Measurements from ENCODE around the gene PAX5.

The PAX5 gene

DNA sequence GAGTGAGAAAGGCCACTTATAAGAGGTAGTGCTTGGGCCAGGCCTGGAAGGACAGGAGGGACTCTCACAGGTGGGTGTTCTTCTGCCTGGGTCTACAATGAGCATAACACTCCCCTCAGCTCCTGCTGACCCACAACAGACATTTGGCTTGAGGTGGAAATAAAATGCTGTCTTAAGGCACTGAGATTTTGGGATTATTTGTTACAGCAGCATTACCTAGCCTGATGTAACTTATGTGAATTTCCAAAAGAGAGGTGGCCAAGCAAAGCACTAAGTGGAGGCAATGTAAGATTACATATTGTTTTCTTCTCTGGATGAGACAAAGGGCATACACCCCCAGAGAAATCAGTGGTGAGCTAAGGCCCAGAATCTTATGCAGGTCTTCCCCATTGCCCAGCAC lies 221.5 kb downstream of the PAX5 start:
- DNase-seq (ENCODE audit: low read depth, low spot score) = no peak

DNA sequence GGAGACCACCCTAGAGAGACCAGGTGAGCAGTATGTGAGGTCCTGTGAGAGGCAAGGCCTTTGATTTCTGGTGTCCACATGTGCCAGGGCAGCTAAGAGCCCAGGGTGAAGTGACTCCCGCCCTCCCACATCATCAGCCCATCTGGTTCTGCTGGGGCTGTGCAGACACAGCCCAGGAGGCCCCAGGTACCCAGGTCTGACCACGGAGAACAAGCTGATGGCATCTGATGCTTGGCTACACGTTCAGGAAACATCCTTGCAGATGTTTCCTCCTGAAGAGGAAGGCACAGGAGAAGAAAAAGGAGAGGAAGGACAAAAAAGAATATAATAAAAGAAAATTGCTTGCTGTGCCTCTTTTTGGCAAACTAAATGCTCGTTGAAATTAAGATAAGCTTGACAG lies 225.8 kb downstream of the PAX5 start:
- no peak for DNase-seq (ENCODE audit: low read depth, low spot score)

DNA sequence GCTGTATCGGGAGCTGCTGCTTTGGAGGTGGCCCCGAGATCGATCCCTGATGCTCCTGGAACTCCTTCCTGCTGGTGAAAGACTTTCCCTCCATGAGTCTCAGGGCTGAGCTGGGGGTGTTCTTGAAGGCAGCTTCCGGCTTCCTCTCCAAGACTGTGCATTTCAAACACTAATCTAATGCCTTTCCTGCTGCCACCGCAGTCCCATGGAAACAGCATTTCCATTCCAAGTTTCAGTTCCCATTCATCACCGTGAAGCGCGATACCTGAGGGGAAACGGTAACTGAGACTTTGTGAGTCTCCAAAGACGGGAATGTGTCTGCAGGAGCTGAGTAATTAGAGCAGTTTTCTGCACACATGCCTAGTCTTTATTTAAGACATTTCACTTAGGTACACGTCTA lies 230.1 kb downstream of the PAX5 start:
- DNase-seq (ENCODE audit: low read depth, low spot score) = no peak

DNA sequence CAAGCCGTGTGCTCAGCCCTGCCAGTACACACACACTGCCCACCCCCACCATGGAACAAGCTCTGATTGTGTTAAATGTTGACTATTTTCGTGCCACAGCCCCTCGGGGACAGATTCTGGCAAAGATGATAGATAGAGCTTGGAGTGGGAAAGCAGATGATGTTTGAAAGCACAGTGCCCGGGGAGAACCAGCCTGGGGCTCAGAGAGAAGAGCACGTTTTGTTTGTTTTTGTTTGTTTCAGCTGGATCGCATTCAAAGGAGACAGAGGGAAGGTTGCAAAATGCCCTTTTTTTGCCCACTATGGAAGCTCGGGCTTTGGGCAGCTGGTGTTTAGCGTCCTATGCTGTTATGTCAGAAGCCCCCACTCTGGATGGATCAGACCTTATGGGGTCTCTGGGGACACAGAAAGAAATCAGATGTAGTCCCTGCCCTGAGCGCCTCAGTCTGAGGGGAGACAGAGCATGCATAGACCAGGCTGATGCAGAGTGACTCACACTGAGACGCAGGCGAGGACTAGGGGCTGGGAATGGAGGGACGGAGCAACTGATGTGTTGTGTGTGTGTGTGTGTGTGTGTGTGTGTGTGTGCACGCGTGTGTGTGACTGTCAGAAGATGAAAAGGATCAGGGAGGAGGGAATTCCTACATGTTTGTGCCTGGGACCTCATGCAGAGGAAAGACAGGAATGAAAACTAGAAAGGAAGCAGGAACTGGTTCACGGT lies 231.7 kb downstream of the PAX5 start:
- DNase-seq (ENCODE audit: low read depth, low spot score) = no peak

DNA sequence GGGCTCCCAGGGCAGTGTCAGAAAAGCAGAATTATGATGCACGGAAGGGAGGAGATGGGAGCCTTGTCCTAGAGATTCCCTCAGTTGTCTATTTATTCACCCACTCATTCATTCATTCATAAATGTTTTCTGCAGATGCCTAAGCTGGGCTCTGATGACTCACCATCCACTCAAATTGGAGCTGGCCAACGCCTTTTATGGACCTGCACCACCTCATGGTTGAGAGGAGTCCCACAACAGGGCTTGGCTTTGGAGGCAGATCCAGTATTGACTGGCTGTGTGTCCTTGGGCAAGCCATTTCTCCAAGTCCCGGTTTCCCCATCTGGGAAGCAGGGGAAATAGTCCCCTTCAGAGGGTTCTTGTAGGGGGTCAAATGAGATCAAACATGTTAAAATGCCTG lies 233.6 kb downstream of the PAX5 start:
- DNase-seq (ENCODE audit: low read depth, low spot score) = no peak

DNA sequence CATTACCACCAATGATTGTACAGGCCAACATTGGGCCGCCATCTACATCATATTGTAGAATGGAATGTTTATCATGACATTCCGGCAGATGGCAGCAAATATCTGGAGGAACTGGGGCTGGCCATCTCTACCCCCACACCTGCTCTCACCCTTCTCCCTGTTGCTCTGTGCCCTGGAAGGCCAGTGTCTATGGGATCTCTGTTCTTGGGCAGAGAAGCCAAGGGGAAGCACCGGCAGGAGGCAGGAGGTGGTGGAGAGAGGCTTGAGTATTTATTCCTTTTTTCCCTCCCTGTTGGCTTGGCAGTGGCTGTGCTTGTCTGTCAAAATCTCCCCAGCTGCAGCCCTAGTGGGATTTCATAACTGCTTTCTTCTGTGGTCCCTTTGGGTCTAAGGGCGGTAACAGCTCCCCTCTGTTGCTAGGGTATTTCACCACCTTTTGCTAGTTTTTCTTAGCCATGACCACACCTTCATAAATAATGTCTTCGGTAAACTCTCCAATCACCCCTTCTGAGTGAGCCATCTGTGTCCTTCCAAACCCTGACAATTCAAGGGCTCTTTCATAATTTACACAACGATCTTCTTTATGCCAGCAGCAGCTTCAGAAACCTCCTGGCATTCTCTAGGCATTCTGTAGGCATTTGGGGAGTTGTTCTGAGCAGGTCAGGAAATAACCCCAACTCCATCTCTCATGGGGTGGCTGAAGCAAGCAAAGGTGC lies 235.6 kb downstream of the PAX5 start:
- DNase-seq (ENCODE audit: low read depth, low spot score) = no peak

DNA sequence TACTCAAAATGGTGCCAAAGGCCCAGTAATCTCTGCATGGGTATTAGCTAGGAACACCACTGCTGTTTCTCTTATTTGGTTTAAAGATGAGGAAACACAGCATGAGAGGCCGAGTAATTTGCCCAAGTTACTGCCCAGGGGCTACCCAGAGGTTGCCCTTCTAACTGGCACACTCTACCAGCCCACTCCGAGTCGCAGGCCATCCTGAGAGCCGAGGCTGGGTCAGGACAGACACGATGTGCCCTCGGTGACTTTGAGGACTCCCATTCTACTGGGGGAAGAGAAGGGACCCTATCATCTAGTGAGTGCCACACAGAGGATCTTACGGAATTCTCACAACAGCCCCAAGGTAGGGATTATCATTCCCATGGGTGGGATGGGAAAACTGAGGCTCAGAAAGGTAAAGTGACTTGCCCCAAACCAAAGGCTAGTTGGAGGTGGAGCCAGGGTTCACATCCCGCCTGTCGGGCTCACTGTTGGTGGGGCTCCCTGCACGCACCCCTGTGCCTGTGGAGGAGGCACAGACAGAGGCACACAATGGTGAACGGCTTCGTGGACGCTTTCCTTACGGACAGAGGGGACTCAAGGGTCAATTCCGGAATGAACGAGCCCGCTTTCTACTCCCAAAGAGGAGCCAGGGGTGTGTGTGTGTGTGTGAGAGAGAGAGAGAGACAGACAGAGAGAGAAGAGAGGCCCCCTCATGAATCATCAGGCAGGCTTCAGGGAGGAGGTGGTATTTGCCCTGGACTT lies 236.4 kb downstream of the PAX5 start:
- no peak for DNase-seq (ENCODE audit: low read depth, low spot score)

DNA sequence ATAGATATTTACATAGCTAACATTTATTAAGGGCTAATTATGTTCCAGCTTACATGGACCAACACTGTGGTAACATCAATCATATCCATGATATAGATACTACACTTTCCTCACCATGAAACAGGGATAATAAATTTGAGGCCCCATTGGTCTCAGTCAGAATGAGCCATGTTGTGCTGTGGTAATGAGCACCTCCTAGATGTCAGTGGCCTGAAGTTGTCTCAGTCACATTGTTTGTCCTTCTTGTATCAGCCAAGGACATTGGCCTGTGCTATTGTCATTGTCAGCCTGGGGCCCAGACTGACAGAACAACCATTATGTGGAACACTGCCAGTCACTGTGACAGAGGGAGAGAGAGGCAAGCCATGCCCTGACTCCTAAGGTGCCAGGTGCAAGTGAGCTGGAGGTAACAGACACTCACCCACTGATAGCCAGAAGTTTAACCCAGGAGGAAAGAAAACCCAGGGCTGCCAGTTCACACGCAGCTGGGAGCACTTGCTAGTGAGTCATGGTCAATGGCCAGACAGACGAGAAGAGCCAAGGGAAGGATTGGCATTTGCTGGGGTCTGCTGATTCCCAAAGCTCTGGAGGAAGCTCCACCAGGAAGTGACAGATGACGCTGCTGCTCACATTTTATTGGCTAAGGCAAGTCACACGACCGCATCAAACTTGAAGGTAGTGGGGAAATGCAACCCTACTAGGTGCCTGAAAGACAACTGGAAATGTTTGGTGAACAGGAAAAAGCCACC lies 237.2 kb downstream of the PAX5 start:
- no peak for DNase-seq (ENCODE audit: low read depth, low spot score)

DNA sequence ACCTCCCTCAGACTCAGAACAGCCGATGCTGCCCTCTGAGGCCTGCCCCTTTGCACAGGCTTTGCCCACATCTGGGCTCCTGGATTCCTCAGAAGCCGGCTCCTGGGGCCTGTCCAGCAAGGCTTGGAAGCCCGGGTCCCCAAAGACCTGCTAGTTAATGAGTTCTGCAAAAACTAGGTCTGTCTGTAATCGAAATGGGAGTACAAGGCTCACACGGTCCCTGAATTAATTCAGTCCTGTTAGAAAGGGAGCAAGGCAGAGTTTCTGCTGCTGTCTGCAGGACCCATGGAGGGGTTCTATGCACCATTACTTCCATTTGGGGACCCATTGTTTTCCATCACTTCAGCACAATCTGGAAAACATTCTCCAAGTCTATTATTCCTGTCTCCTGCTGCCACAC lies 239.6 kb downstream of the PAX5 start:
- DNase-seq (ENCODE audit: low read depth, low spot score) = no peak

DNA sequence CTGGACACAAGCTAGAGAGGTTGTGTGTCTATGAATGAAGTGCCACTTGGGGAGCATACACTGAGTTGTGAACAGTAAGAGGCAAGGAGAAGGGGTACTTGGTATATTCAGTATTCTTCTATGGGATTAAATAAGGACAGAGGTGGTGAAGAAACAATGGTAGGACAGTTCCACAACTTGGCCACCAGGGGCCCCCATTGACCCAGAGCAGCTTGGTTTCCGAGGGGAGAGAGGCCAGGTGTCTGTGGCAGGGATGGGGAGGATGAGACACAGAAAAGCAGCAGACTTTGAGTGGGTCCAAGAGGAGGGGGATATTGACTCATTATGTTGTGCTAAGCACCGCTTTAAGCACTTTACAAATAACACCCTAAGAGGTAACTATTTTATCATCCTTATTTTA lies 240.8 kb downstream of the PAX5 start:
- no peak for DNase-seq (ENCODE audit: low read depth, low spot score)

DNA sequence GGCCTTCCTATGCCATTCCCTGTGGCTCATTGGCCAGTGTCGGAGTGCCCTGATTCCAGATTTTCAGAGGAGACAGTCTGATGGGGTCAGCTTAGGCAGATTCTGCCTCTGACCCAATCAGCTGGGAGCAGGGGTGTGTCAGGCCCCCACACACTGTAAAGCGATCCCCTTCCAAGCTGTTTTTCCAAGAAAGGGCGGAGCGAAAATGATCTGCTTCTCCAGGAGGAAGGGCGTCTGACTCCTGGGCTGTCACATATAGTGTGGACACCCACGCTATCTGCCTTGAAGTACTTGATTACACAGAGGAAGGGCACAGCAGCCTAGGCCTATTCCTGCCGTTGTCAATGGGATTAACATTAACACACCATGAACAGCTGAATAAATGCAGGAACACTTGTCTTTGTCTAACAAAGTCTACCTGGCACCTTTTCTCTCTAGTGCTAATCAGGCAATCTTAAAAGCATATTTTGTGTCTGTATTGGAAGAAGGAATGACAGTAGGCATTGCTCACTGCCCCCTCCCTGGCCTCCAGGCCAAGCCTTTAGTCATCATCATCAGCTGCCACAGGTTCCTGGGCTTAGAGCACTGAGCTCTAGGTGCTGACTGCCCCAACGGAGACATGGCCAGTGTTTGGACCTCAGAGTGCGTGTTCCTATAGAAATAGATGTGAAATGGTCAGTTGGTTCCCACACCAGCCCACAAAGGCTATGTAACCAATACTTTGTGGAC lies 242.7 kb downstream of the PAX5 start:
- DNase-seq (ENCODE audit: low read depth, low spot score) = no peak

DNA sequence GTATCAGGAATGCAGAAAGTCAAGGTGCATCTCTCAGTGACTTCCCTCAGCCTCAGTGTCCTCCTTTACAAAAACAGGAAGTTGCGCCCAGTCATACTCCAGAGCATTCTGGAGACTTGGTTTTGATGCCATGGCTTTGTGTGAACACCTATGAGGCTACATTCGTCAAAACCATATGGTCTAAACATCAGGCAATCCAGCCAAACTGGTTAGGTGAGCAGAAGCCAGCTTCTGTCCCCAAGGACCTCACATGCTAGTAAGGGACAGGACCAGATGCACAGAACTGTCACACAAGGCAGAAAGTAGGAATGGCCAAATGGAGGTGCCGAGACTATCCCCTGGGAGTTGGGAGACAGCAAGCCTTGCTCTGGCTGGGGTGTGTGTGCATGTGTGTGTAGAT lies 244.2 kb downstream of the PAX5 start:
- DNase-seq (ENCODE audit: low read depth, low spot score) = no peak

DNA sequence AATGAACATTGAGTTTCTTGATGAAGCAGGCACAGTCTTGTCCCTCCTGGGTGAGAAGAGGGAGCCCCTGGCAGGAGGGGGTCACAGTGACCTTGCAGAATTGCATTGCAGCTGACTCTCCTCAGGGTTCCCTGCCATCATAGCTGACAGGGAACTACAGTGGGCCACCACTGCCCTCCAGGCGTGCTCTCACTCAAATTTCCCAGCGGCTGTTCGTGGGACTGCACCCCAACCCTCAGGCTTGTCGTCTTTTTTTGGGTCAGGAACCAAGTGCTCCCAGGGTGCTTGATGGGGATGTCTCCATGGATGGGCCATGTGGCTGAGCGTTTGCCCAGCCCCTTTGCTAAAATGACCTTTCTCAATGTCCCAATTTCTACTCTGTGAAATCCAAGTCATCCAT lies 245.5 kb downstream of the PAX5 start:
- DNase-seq (ENCODE audit: low read depth, low spot score) = no peak

DNA sequence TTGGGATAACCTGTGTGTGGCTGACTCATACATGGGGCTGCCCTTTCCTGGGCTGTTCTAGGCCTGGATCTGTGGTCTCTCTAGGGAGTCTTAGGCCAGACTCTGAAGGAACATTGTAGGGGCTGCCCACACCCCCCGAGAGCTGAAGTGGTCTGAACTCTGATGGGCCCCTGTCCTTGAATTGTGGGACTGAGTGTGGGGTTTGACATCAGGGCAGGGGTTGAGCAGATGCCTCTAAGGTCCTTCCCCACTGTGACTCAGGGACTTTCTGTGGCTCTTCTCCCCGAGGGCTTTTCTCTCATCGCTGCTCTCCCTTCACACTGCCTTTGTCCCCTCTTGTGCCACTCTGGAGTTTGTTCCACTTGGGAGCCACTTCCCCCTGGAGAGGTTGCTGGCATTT lies 246.4 kb downstream of the PAX5 start:
- DNase-seq (ENCODE audit: low read depth, low spot score) = no peak
